ENCODE measurements around the gene BPGM.
"Not testable (repeated sequence)": the region's sequence is repeated elsewhere in the genome, so short reads cannot be mapped to it uniquely, and the experiment has no call there.

The BPGM gene

GRCh38 chr7:134679006-134679405 lies 32.4 kb downstream of the BPGM start:
- H3K4me1 Mint-ChIP-seq, result peaks cover 10% of the 10 kb centered on the region
- no peak overlapping the region for H3K4me3 Mint-ChIP-seq
- no peak for ATAC-seq (replicated peaks; ENCODE audit: extremely low read depth, poor library complexity, severe bottlenecking)
- no peak for DNase-seq (ENCODE audit: low spot score in 2 of 2)
- H3K27ac Mint-ChIP-seq (ENCODE audit: low read depth), result no peak overlapping the region
- no peaks in the 10 kb centered on the region for H3K27me3 Mint-ChIP-seq
- peaks cover 13% of the 10 kb centered on the region for H3K36me3 Mint-ChIP-seq (ENCODE audit: insufficient read depth)
- H3K9me3 Mint-ChIP-seq, result no peaks in the 10 kb centered on the region

- Mint-ChIP-seq H3K27ac (ENCODE audit: low read depth) (no peak overlapping the region), H3K27me3 (peaks cover 15% of the 10 kb centered on the region), H3K4me1 (no peaks in the 10 kb centered on the region), H3K36me3 (ENCODE audit: insufficient read depth) (peaks cover 7% of the 10 kb centered on the region), H3K4me3 (no peak overlapping the region), H3K9me3 (no peaks in the 10 kb centered on the region)
- ATAC-seq (replicated peaks; ENCODE audit: extremely low read depth, poor library complexity, severe bottlenecking) (no peak), DNase-seq (ENCODE audit: low spot score in 2 of 2) (no peak)
These were observed 37.5 kb downstream of the BPGM start for GRCh38 chr7:134684165-134684564.

GRCh38 chr7:134685250-134685649 lies 38.6 kb downstream of the BPGM start:
- no peaks in the 10 kb centered on the region for H3K36me3 Mint-ChIP-seq (ENCODE audit: insufficient read depth)
- ATAC-seq (replicated peaks; ENCODE audit: extremely low read depth, poor library complexity, severe bottlenecking), result no peak
- no peak overlapping the region for H3K4me3 Mint-ChIP-seq
- H3K4me1 Mint-ChIP-seq, result no peaks in the 10 kb centered on the region
- H3K27me3 Mint-ChIP-seq, result peaks cover 15% of the 10 kb centered on the region
- H3K9me3 Mint-ChIP-seq, result no peaks in the 10 kb centered on the region
- no peak for DNase-seq (ENCODE audit: low spot score in 2 of 2)
- no peak overlapping the region for H3K27ac Mint-ChIP-seq (ENCODE audit: low read depth)

GRCh38 chr7:134686786-134687185 lies 40.1 kb downstream of the BPGM start:
- H3K36me3 Mint-ChIP-seq (ENCODE audit: insufficient read depth), result no peaks in the 10 kb centered on the region
- no peak overlapping the region for H3K4me3 Mint-ChIP-seq
- no peaks in the 10 kb centered on the region for H3K9me3 Mint-ChIP-seq
- H3K4me1 Mint-ChIP-seq, result no peaks in the 10 kb centered on the region
- no peak for ATAC-seq (replicated peaks; ENCODE audit: extremely low read depth, poor library complexity, severe bottlenecking)
- peaks cover 26% of the 10 kb centered on the region for H3K27me3 Mint-ChIP-seq
- no peak overlapping the region for H3K27ac Mint-ChIP-seq (ENCODE audit: low read depth)
- no peak for DNase-seq (ENCODE audit: low spot score in 2 of 2)

DNA sequence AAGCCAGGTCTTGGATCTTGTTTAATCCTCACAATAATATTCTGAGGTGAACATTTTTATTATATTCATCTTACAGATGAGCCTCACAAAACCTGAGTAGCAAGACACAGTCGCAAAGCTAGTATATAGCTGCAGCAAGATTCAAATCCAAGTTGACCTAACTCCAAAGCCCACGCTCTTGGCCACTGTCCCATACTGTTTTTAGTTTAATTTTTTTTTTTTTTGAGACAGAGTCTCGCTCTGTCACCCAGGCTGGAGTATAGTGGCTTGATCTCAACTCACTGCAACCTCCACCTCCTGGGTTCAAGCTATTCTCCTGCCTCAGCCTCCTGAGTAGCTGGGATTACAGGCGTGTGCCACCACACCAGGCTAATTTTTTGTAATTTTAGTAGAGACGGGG lies 42.9 kb downstream of the BPGM start:
- H3K4me1 Mint-ChIP-seq; H3K4me3 Mint-ChIP-seq; H3K27ac Mint-ChIP-seq (ENCODE audit: low read depth); ATAC-seq (replicated peaks; ENCODE audit: extremely low read depth, poor library complexity, severe bottlenecking); DNase-seq (ENCODE audit: low spot score in 2 of 2); H3K36me3 Mint-ChIP-seq (ENCODE audit: insufficient read depth); H3K9me3 Mint-ChIP-seq: not testable (repeated sequence)
- H3K27me3 Mint-ChIP-seq, result peaks cover 40% of the 10 kb centered on the region

GRCh38 chr7:134690016-134690415 lies 43.4 kb downstream of the BPGM start:
- DNase-seq (ENCODE audit: low spot score in 2 of 2) (no peak), ATAC-seq (replicated peaks; ENCODE audit: extremely low read depth, poor library complexity, severe bottlenecking) (no peak)
- Mint-ChIP-seq H3K4me3 (no peak overlapping the region), H3K27ac (ENCODE audit: low read depth) (no peak overlapping the region), H3K4me1 (no peaks in the 10 kb centered on the region), H3K27me3 (peaks cover 40% of the 10 kb centered on the region), H3K36me3 (ENCODE audit: insufficient read depth) (no peaks in the 10 kb centered on the region), H3K9me3 (no peaks in the 10 kb centered on the region)

DNA sequence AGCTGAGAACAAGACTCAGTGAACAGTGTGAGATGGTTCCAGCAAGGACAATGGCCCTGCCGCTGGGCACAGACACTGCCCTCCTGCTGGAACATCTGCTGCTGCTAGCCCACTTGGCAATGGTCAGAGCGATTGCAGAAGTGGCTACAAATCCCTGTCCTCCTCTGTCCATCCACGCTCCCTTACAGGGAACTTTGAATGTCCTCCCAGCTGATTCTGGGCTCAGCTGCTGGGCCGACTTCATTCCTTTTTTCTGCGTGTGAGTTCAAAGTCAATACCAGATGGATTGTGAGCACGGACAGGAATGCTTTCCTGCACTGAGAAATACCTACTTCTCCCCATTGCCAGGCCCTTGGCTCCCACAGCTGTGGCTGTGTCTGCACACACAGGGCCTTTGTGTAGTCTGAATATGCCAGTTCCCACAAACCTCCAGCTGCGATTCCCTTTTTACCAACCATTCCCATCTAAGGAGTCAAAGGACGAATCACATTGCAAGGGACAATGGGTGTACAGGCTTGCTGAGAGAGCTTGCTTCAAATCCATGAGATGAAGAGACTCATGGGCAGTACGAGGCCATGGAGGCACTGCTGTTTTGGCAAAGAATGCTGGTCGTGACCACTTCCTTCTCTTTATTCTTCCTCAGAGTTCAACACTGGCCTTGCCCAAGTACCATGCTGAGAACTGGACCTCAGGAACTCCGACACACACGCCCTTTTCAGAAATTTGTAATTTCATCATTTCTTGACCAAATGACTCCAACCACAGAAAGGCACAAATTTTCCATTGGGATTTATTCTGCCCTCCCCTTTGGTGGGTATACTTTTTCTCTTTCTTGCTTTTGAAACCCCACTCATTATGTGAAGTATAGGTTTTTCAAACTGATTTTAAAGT lies 44.2 kb downstream of the BPGM start:
- no peak overlapping the region for H3K27ac Mint-ChIP-seq (ENCODE audit: low read depth)
- no peaks in the 10 kb centered on the region for H3K4me1 Mint-ChIP-seq
- ATAC-seq (replicated peaks; ENCODE audit: extremely low read depth, poor library complexity, severe bottlenecking), result no peak
- no peak overlapping the region for H3K4me3 Mint-ChIP-seq
- no peaks in the 10 kb centered on the region for H3K9me3 Mint-ChIP-seq
- peaks cover 40% of the 10 kb centered on the region for H3K27me3 Mint-ChIP-seq
- H3K36me3 Mint-ChIP-seq (ENCODE audit: insufficient read depth), result no peaks in the 10 kb centered on the region
- DNase-seq (ENCODE audit: low spot score in 2 of 2), result no peak

DNA sequence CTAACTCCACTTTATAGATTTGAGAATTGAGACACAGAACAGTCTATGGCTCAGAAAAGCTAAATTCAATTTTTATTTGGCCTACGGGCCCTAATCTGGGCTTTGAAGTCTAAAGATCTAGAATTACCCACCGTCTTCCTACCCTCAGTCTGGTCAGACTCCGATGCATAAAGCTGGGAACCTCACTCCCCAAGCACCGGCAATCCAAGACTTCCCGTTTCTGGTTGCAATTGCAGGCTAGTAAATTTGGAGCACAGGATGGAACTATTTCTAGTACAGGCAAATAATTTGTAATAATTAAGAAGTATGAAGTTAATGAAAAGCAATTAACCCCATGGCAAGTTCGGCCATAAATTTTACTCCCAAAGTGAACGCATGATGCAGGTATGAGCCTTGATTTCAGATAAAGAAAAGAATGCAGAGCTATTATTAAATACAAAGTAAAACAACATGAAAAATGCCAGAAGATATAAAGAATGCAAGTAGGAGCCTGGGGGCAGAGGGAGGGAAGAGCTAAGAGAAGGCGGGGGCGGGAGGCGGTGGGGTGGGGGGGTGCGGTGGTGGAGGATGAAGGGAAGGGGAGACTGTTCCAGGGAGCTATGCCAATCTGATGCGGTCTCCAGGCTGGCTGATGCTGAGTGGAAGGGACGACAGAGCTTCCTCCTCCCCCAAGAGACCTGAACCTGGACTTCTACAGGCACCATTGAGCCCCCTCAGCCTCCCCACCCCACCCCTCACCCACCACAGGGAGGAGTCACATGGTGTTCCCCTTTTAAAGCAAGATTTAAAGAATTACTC lies 45.1 kb downstream of the BPGM start:
- Mint-ChIP-seq H3K27ac (ENCODE audit: low read depth) (no peak overlapping the region), H3K36me3 (ENCODE audit: insufficient read depth) (no peaks in the 10 kb centered on the region), H3K4me1 (no peaks in the 10 kb centered on the region), H3K4me3 (no peak overlapping the region), H3K27me3 (peaks cover 40% of the 10 kb centered on the region), H3K9me3 (no peaks in the 10 kb centered on the region)
- ATAC-seq (replicated peaks; ENCODE audit: extremely low read depth, poor library complexity, severe bottlenecking) (no peak), DNase-seq (ENCODE audit: low spot score in 2 of 2) (no peak)

DNA sequence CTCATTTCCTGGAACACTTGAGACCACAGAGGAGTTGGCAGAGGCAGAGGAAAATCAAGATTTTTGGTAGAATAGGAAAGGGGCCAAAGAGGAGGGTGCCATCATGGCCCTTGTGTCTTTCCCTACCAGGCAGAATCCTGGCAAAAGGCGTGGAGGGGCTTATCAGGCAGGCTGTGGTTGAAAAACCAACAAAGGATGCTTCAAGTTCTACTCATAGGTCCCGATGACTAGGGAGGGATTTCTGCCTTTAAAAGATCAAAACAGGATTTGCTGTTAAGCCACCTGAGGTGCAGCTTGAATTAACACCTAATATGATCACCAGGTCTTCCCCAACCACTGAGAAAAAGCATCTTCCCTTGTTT lies 45.7 kb downstream of the BPGM start:
- H3K27ac Mint-ChIP-seq (ENCODE audit: low read depth), result no peak overlapping the region
- H3K4me1 Mint-ChIP-seq, result no peaks in the 10 kb centered on the region
- H3K9me3 Mint-ChIP-seq, result no peaks in the 10 kb centered on the region
- no peak overlapping the region for H3K4me3 Mint-ChIP-seq
- H3K36me3 Mint-ChIP-seq (ENCODE audit: insufficient read depth), result no peaks in the 10 kb centered on the region
- ATAC-seq (replicated peaks; ENCODE audit: extremely low read depth, poor library complexity, severe bottlenecking) (no peak), DNase-seq (ENCODE audit: low spot score in 2 of 2) (no peak)
- peaks cover 35% of the 10 kb centered on the region for H3K27me3 Mint-ChIP-seq

- peaks cover 25% of the 10 kb centered on the region for H3K27me3 Mint-ChIP-seq
These were observed 46.6 kb downstream of the BPGM start for GRCh38 chr7:134693256-134693655.

DNA sequence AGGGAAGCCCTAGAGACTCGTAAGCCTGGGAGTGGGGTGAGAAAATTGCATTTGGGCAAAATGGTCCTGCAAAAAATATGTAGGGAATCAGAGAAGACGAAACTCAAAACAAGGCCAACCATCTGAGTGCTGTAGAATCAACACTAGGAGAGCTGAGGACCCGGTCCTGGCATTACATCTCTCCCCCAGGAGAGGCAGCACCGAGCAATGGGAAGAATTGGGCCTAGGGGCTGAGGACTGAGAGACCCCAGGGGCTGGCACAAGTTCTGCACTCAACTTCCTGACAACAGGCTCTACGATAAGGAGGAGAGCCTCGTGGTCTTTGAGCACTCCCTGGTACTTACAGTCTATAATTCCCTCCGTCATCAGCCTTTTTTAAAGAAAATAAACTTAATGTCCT lies 47.6 kb downstream of the BPGM start:
- no peaks in the 10 kb centered on the region for H3K9me3 Mint-ChIP-seq
- H3K27me3 Mint-ChIP-seq, result peaks cover 25% of the 10 kb centered on the region
- no peak overlapping the region for H3K4me3 Mint-ChIP-seq
- ATAC-seq (replicated peaks; ENCODE audit: extremely low read depth, poor library complexity, severe bottlenecking), result no peak
- no peak overlapping the region for H3K27ac Mint-ChIP-seq (ENCODE audit: low read depth)
- no peak for DNase-seq (ENCODE audit: low spot score in 2 of 2)
- H3K4me1 Mint-ChIP-seq, result no peaks in the 10 kb centered on the region
- H3K36me3 Mint-ChIP-seq (ENCODE audit: insufficient read depth), result no peaks in the 10 kb centered on the region

More at GRCh38 chr7:134693256-134693655, 46.6 kb downstream of the BPGM start:
- ATAC-seq (replicated peaks; ENCODE audit: extremely low read depth, poor library complexity, severe bottlenecking) (no peak), DNase-seq (ENCODE audit: low spot score in 2 of 2) (no peak)
- no peaks in the 10 kb centered on the region for H3K9me3 Mint-ChIP-seq
- no peak overlapping the region for H3K4me3 Mint-ChIP-seq
- H3K36me3 Mint-ChIP-seq (ENCODE audit: insufficient read depth), result no peaks in the 10 kb centered on the region
- no peak overlapping the region for H3K27ac Mint-ChIP-seq (ENCODE audit: low read depth)
- no peaks in the 10 kb centered on the region for H3K4me1 Mint-ChIP-seq

- ATAC-seq (replicated peaks; ENCODE audit: extremely low read depth, poor library complexity, severe bottlenecking) (no peak), DNase-seq (ENCODE audit: low spot score in 2 of 2) (no peak)
- H3K4me3 Mint-ChIP-seq, result no peak overlapping the region
- H3K36me3 Mint-ChIP-seq (ENCODE audit: insufficient read depth), result no peaks in the 10 kb centered on the region
- H3K4me1 Mint-ChIP-seq, result no peaks in the 10 kb centered on the region
- peaks cover 25% of the 10 kb centered on the region for H3K27me3 Mint-ChIP-seq
- H3K27ac Mint-ChIP-seq (ENCODE audit: low read depth), result no peak overlapping the region
- no peaks in the 10 kb centered on the region for H3K9me3 Mint-ChIP-seq
These were observed 48.1 kb downstream of the BPGM start for GRCh38 chr7:134694767-134695166.

DNA sequence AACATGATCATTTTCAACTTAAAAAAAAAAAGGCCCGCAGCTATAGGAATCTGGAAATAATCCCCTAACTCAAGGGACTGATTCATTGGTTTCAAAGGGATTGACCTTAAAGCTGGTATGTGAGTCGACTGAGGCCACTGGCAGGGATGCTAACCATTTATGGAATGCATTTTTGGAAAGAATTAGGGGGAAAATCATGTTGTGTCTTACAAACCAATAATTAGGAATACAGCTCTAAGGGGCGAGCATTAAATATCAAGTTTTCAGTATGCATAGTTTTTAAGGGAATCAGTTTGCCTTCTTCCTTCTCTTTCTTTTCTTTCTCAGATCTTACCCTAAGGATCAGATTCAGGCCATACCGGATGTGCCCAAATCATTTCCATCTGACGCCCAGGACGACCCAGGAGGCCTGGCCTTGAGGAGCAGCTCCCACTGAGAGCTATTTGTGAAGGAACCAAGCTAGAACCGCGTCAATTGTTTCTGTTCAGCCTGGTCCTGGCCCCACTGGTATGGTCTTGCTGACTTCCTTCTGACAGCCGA lies 48.7 kb downstream of the BPGM start:
- ATAC-seq (replicated peaks; ENCODE audit: extremely low read depth, poor library complexity, severe bottlenecking) (no peak), DNase-seq (ENCODE audit: low spot score in 2 of 2) (no peak)
- no peaks in the 10 kb centered on the region for H3K36me3 Mint-ChIP-seq (ENCODE audit: insufficient read depth)
- no peaks in the 10 kb centered on the region for H3K4me1 Mint-ChIP-seq
- H3K27me3 Mint-ChIP-seq, result peaks cover 25% of the 10 kb centered on the region
- no peak overlapping the region for H3K4me3 Mint-ChIP-seq
- H3K9me3 Mint-ChIP-seq, result no peaks in the 10 kb centered on the region
- H3K27ac Mint-ChIP-seq (ENCODE audit: low read depth), result no peak overlapping the region

Data from central memory CD8-positive, alpha-beta T cell (primary cell).